GM21367 (cell line): ENCODE results near the gene VMAC.

Source experiments
- ATAC-seq: cut with Tn5 transposase; IDR thresholded peaks from one replicate; pipeline ENCODE4 v1.9.1; 2021; ENCODE audit not compliant: unreplicated experiment

Gene VMAC

GRCh38 chr19:5903624-5904351 lies 884 bp upstream of the VMAC start, which contains the start of gene NDUFA11:
TSS of gene NDUFA11 (minus strand) at chr19:5903790. CDS start at chr19:5903708, 82 bp downstream.
- ATAC-seq = peak; percentile 46

GRCh38 chr19:5905114-5905778 lies 574 bp downstream of the VMAC start:
- no peak for ATAC-seq

GRCh38 chr19:5907241-5907640 lies 2.6 kb downstream of the VMAC start:
- no peak for ATAC-seq

- no peak for ATAC-seq
Measured at GRCh38 chr19:5908773-5909442, 4.2 kb downstream of the VMAC start.

- ATAC-seq = no peak
Measured at GRCh38 chr19:5910638-5910907, 5.9 kb downstream of the VMAC start.

- ATAC-seq = no peak
Measured at GRCh38 chr19:5911366-5911765, 6.7 kb downstream of the VMAC start.

GRCh38 chr19:5913739-5914357 lies 9.2 kb downstream of the VMAC start, which contains the start of gene CAPS:
TSS of gene CAPS (plus strand) at chr19:5914254. CDS start at chr19:5914407, 153 bp downstream.
- ATAC-seq = no peak

GRCh38 chr19:5914358-5914774 lies 9.7 kb downstream of the VMAC start:
- ATAC-seq = no peak

- ATAC-seq = no peak
Measured at GRCh38 chr19:5914946-5915781, 10.5 kb downstream of the VMAC start.

- ATAC-seq = no peak
Measured at GRCh38 chr19:5915782-5916165, 11.1 kb downstream of the VMAC start.

- no peak for ATAC-seq
Measured at GRCh38 chr19:5916181-5916708, 11.6 kb downstream of the VMAC start.

GRCh38 chr19:5917431-5918107 lies 12.9 kb downstream of the VMAC start:
- no peak for ATAC-seq

- no peak for ATAC-seq
Measured at GRCh38 chr19:5918463-5919079, 13.9 kb downstream of the VMAC start.

GRCh38 chr19:5921516-5922160 lies 17.0 kb downstream of the VMAC start:
- ATAC-seq = no peak

- ATAC-seq = no peak
Measured at GRCh38 chr19:5922161-5922545, 17.5 kb downstream of the VMAC start.

GRCh38 chr19:5923356-5923755 lies 18.7 kb downstream of the VMAC start:
- ATAC-seq = no peak

GRCh38 chr19:5925830-5926427 lies 21.3 kb downstream of the VMAC start:
- no peak for ATAC-seq

- no peak for ATAC-seq
Measured at GRCh38 chr19:5926641-5927440, 22.2 kb downstream of the VMAC start.
